ENCODE measurements around the gene DNAJC2.

DNA sequence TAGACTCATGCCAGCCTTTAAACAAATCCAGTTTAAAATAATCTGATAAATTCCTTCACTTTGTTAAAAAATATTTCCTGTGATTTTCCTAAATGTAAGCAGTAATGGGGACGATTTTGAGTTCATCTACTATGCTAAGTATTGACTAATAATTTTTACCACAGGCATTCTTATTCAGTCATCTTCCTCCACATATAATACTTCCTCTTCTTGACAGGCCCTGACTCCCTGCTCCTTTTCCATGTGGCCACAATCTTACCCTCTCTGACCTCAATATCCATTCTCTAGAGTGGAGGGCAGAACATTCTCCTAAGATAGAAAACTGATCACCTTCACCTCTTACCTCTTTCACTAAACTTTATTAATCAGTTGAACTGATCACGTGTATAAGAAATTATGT is 7.8 kb downstream of the DNAJC2 start:
- TF ChIP-seq, protein P1, sequence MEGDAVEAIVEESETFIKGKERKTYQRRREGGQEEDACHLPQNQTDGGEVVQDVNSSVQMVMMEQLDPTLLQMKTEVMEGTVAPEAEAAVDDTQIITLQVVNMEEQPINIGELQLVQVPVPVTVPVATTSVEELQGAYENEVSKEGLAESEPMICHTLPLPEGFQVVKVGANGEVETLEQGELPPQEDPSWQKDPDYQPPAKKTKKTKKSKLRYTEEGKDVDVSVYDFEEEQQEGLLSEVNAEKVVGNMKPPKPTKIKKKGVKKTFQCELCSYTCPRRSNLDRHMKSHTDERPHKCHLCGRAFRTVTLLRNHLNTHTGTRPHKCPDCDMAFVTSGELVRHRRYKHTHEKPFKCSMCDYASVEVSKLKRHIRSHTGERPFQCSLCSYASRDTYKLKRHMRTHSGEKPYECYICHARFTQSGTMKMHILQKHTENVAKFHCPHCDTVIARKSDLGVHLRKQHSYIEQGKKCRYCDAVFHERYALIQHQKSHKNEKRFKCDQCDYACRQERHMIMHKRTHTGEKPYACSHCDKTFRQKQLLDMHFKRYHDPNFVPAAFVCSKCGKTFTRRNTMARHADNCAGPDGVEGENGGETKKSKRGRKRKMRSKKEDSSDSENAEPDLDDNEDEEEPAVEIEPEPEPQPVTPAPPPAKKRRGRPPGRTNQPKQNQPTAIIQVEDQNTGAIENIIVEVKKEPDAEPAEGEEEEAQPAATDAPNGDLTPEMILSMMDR (conservative IDR thresholded peaks at IDR 0.05; ENCODE audit: low read depth in 2 of 2) = no peak
- TF ChIP-seq CREB1 (CRISPR knock-in tag; IDR thresholded peaks at IDR 0.05; ENCODE audit: low read depth) (no peak), POLR2AphosphoS5 (IDR thresholded peaks at IDR 0.05; ENCODE audit: low read depth) (no peak), ZNF114 (CRISPR knock-in tag; IDR thresholded peaks at IDR 0.05) (no peak), EZH2 (IDR thresholded peaks at IDR 0.05; ENCODE audit: low read depth, unreplicated experiment) (no peak), NANOG (IDR thresholded peaks at IDR 0.05; ENCODE audit: borderline replicate concordance) (no peak), EZH2phosphoT487 (IDR thresholded peaks at IDR 0.05; ENCODE audit: unreplicated experiment) (no peak), JUNB (IDR thresholded peaks at IDR 0.05; ENCODE audit: unreplicated experiment) (no peak)
- TF ChIP-seq, protein P2, sequence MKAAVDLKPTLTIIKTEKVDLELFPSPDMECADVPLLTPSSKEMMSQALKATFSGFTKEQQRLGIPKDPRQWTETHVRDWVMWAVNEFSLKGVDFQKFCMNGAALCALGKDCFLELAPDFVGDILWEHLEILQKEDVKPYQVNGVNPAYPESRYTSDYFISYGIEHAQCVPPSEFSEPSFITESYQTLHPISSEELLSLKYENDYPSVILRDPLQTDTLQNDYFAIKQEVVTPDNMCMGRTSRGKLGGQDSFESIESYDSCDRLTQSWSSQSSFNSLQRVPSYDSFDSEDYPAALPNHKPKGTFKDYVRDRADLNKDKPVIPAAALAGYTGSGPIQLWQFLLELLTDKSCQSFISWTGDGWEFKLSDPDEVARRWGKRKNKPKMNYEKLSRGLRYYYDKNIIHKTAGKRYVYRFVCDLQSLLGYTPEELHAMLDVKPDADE (IDR thresholded peaks at IDR 0.05) = no peak
- TF ChIP-seq, protein P3, sequence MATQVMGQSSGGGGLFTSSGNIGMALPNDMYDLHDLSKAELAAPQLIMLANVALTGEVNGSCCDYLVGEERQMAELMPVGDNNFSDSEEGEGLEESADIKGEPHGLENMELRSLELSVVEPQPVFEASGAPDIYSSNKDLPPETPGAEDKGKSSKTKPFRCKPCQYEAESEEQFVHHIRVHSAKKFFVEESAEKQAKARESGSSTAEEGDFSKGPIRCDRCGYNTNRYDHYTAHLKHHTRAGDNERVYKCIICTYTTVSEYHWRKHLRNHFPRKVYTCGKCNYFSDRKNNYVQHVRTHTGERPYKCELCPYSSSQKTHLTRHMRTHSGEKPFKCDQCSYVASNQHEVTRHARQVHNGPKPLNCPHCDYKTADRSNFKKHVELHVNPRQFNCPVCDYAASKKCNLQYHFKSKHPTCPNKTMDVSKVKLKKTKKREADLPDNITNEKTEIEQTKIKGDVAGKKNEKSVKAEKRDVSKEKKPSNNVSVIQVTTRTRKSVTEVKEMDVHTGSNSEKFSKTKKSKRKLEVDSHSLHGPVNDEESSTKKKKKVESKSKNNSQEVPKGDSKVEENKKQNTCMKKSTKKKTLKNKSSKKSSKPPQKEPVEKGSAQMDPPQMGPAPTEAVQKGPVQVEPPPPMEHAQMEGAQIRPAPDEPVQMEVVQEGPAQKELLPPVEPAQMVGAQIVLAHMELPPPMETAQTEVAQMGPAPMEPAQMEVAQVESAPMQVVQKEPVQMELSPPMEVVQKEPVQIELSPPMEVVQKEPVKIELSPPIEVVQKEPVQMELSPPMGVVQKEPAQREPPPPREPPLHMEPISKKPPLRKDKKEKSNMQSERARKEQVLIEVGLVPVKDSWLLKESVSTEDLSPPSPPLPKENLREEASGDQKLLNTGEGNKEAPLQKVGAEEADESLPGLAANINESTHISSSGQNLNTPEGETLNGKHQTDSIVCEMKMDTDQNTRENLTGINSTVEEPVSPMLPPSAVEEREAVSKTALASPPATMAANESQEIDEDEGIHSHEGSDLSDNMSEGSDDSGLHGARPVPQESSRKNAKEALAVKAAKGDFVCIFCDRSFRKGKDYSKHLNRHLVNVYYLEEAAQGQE (IDR thresholded peaks at IDR 0.05; ENCODE audit: unreplicated experiment) = no peak
